IPS-NIHi7 (cell line): ENCODE results near the gene C1QTNF1.
"Not testable (repeated sequence)": the region's sequence is repeated elsewhere in the genome, so short reads cannot be mapped to it uniquely, and the experiment has no call there.

Source experiments
- DNase-seq: peaks from one replicate; pipeline ENCODE4 v3.0.0; 2012; ENCODE audit warnings: mixed read lengths; ENCODE audit errors: extremely low spot score

Gene C1QTNF1

DNA sequence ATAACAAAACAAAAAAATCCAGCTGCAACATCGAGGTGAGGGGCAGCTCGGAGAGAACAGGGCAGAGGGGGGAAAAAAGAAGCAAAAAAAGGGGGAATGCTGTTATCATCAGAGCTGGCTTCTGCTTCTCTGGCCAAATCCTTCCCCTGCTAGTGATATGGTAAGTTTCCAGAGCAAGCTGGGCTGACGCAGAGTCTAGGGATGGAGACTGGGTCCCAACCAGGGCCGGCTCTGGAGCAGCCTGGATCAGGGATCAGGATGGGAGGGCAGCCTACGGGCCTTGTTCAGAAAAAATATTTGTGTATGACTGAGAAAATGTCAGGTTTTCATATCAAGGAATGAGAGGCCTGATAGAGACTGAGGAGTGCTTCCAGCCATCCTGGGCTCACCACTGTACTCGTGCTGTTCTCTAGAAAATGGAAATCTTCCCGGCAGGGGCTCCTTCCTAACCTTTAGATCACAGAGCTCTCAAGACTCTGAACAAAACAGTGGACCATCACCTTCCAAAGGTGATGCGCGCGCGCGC lies 726 bp upstream of the C1QTNF1 start:
- no peak for DNase-seq

DNA sequence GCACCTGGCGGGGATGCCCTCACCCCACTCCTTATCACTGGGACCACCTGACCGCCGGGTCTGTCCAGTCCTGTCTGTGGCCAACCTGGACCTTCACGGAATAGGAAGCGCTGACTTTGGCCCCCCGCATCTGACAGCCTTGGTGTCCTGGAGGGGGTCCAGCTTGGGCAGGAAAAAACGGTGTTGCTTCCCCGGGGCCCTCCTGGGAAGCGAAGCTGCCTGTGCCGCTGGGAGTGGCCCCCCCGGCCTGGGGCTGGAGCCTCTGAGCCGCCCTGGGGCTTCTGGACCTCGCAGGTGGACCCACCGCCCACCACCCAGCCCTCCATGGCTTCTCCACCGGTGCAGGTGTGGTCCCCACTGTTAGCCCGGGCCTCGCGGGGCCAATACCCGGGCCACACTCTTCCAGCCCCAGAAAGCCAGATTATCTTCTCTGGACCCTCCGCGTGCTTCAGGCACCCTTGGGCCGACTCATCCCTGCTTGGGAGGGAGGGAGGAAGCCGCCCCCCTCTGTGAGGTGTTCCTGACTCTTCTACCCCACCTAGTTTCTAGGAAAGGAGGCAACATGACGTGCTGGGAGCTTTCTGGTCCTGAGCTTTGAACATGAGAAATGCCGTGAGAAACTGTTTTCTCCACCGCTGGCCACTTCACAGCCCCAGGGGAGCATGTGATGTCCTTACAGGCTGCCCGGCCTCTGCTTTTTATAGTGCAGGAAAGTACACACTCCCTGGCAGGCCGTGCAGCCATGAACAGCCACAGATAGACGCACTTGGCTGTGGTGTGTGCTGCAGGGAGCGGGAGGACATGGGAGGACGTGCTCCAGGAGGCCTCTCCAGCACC lies 1.1 kb downstream of the C1QTNF1 start:
- DNase-seq, result no peak

DNA sequence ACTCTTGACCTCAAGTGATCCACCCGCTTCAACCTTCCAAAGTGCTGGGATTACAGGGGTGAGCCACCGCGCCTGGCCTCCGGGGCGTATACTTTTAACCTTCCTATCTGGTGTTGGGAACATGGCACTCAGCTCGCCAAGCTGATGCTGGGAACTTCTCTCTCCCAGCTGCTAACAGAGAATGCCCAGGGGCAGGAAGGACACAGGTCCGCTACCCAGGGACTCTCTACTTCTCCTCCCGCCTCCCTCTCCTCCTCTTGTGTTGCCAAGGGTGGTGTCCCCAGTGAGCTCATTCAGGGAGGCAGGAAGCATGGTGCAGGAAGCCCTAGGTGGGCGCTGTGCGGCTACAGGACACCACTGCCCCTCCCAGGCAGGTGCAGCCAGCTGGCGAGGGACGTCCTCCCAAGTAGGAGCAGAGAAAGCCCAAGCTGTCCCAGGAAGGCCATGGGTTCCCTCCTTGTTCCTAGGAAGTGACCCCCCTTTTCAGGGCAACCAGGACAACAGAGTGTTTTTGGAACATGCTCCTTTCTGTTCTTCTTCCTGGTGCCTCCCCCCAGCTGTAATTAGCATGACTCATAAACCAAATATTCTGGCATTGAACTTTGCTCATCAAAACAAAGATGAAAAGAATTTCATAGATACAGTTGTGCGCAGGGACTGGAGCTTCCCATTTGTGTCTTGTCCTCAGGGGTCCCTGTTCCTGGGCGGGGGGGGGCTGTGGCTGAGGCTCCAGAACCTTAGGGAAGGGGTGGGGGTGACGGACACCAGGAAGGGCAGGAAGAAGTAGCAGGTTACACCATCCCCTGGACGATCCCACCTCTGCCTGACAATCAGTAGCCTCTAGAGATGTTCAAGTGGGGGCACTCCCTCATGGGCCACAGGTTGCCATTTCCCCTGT lies 2.7 kb downstream of the C1QTNF1 start:
- no peak for DNase-seq

DNA sequence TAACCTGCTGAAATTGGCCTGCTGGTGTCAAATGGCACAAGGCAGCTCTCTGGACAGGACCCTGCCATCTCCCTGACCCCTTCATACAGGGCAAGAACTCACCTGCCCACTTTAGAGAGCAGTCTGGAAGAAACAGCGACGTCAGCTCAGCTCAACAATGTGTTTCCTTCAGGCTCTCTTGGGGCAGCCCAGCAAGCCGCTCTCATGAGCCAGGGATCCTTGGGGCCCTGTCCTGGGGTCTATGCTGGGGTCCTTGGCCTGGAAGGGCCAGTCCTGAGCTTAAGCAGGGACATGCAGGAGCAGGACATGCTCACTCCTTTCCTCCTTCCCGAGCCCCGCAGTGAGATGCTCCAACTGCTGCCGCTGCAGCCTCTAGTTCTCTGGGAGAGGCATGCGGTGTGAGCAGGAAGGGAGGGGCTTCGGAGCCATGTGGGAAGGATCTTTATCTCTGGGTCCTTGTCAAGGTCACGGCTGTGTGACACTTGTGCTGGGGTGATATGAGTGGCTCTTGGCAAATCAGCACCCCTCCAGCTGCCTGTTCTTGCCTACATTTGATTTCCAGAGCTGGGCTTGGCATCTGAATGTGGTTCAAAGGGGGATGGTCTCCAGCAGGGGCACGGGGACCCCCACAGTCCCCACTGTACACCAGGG lies 3.4 kb downstream of the C1QTNF1 start:
- DNase-seq, result no peak

DNA sequence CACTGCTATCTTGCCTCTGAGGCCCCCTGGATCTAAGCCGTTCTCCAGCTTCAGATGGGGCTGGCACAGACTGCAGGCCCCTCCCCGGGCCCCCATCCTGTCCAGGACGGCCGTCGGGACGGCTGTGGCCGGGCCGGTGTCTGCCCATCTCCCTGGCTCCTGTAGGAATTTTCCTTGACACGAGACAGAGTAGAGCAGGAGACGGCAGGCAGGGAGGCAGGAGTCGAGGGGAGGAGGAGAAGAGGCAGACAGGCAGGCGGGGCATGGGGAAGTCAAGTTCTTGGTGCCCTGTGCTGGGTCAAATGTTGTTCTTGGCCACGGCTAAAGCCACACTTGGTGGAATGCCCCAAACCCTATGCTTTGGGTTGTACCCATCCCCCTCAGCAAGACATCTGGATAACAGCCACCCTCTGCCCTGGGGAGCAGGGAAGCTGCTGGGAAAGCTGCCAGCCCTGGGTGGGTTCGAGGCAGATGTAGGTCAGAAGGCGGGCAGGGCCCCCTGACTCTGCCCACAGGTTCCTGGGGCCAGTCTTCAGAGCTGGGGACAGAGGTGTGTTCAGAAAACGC lies 4.0 kb downstream of the C1QTNF1 start:
- DNase-seq, result no peak

DNA sequence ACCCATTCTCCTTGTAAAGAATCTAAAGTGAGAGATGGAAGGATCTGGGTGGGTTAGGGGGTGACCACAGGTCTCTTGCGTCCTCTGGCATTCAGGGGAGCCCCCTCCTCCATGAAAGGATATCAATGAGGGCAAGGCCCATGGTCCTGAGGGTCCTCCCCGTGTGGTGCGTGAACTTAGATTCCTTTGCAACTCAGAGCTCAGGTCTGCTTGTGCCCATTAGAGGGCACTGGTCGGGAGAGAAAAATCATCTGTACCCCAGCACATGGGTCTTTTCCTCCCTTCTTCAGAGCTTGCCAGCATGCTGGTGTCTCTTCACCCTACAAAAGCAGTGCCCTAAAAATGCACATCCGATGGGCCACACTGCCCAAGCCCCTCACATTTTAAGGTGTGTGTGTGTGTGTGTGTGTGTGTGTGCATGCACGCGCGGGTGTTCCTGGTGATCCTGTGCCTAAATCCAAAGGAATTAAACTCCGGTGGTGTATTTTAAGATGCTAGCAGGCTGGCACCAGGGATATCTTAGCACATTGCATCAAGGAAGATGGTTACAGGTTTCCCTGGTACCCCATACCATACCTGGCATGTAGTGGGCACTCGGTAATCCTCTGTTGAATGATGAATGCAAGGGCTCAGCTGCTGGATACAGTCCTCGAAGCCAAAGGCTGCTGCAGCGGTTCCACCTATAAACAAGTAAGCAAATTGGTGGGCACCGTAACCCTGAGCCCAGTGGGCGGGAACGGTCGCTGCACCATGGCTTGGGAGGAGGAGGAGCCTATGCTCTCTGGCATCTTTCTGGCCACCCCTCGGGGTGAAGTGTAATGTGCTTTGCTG lies 4.7 kb downstream of the C1QTNF1 start:
- no peak for DNase-seq

DNA sequence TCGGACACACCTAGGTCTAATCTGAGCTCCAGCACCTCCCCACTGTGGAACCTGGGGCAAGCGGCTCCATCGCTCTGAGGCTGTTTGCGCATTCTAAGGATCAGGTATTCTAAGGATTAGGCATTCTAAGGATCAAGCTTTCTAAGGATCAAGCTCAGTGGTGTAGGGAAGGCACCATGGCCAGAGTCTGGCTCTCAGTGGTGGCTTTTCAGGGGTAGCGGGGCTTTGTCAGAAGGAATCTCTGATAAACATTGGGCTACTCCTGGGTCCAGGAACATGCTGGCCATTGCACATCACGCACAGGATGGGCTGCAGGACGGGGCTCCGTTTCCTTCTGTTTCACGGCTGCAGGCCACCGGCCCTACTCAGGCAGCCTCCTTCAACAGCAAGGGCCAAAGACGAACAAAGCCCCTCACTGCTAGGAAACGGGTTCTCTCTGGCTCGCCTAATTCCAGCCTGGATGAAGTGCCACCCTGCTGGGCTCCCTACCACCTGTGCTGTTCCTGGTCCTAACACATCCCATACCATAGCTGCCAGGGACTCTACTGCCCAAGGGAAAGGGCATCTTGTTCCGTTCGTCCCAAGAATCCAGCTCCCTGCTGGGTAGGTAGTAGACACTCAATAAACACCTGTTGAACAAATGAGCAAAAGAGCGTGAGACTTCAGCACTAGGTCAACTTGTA lies 5.5 kb downstream of the C1QTNF1 start:
- DNase-seq, result no peak

DNA sequence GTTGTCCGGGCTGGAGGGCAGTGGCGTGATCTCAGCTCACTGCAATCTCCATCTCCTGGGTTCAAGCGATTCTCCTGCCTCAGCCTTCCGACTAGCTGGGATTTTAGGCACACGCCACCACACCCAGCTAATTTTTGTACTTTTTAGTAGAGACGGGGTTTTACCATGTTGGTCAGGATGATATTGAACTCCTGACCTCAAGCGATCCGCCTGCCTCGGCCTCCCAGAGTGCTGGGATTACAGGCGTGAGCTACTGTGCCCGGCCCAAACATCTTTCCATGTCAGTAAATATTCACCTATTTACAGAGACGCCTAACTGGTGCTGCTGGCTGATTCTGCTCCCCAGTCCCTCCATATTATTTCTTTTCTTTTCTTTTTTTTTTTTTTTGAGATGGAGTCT lies 6.7 kb downstream of the C1QTNF1 start:
- not testable (repeated sequence) for DNase-seq

DNA sequence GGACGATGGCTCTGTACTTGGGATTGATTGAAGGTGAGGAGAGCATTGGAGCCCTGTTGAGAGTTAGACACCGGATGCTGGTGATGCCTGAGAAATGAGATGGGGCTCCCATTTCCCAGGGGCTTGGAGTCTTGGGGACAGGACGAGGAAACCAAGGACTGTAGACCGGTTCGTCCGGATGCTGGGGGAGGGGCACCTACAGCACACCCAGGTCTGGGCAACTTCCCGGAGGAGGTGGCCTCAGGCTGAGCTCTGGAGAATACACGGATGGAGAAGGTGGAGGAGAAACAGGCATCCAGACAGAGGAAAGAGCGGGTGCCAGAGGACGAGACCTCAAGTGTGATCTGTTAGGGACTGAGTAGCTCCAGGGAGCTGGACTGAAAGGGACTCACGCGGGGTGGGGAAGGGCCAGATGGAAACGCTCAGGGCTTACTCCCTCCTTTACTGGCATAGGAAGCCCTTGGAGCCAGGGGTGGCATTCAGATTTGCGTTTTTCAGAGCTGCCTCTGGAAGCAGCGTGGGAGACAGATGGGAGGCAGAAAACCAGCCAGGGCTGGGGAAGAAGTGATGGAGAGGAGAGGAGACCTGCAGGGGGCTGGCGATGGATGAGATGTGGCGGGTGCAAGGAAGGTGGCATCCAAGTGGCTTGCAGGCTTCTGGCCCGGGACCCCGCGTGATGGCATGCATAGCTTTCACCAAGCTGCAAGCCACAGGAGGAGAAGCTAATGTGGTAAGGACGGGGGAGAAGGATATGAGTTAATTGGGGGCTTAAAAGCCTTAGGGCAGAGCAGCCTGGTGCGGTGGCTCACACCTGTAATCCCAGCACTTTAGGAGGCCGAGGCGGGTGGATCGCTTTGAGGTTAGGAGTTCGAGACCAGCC lies 8.3 kb downstream of the C1QTNF1 start:
- DNase-seq, result no peak

DNA sequence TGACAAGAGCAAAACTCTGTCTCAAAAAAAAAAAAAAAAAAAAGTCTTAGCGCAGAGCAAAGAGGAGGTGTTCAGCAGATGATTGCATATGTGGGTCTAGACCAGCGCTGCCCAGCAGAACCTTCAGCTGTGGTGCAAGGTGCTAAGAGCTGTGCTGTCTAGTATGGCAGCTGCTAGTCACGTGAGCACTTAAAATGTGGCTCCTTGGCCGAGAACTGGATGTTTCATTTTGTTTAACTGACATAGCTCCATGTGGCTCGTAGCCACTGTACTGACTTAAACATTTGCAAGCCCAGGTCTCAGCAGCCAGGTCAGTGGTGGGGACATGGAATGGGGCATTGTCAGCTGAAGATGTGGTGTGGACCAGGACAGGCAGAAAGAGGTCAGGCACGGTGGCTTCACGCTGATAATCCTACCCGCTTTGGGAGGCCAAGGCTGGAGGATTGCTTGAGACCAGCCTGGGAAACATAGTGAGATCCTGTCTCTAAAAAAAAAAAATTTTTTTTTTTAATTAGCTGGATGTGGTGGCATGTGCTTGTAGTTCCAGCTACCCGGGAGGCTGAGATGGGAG lies 9.2 kb downstream of the C1QTNF1 start:
- no peak for DNase-seq

DNA sequence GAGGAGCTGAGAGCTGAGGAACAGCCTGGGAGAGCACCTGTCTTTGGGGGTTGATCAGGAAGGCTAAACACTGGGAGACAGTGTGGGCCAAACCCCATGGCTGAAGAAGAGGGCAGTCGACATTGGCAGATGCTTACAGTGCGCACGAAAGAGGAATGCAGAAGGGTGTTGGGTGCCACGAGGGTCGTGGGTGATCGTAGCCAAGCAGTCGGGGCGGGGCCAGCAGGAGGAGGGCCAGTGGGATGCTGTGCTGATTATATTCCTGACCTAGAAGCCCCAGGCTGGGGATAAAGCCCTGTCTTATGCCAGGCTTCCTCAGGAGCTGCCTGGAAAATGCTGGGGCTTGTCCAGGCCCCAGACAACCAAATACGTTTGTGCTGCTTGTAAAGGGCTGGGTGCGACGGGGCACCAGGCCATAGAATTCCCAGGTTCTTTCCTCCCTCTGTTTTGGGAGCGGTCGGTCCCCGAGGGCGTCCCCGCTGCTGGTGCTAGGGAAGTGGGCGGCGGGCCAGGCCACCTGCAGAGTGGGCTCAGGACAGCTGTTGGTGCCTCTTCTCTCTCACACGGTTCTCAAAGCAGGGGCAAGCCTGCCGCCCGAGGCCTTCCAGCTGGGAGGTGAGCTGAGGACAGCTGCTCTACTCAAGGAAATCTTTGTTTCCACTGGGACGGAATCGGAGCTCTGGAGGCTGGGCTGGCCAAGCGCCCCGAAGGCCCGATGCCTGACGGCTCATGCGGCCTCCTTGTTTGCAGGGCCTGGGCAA lies 10.0 kb downstream of the C1QTNF1 start:
- DNase-seq, result no peak

DNA sequence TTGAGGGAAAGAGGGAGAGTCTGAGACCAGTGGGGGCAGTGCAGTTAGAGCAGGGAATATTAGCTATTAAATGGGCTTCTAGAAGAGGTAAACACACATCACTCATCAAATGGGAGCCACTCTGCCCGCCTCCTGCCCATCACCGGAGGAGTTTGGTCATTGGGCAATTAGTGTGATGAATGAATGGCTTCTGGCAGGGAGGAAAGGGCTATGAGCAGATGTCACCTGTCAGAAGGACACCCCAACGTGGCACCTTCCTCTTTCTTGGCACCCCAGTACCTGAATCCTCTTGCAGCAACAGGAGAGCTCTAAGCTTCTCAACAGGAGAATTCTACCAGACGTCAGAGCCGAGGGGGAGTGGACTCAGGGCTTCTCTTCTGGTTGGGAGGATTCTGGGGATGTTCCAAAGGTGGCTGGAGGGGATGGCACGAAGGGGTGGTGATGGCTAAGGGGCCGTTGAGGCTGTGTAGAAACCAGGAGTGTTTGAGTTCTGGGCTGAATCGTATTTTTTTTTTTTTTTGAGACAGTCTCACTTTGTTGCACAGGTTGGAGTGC lies 11.0 kb downstream of the C1QTNF1 start:
- DNase-seq, result no peak

DNA sequence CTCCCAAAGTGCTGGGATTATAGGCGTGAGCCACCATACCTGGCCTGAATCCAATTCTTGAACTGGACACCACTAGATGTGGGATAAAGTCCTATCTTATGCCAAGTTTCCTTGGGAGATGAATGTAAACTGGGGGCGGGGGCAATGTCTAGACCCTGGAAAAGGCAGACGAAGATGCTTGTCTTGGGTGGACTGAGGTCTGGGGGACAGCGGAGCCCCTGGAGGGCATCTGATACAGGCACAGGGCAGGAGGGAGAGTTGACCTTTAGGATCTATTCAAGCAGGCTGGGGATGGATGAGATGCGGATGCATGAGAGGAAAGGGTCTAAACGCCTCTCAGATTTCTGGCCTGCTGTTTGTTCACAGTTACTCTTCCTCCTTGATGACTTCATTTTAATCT lies 11.7 kb downstream of the C1QTNF1 start:
- DNase-seq, result no peak

DNA sequence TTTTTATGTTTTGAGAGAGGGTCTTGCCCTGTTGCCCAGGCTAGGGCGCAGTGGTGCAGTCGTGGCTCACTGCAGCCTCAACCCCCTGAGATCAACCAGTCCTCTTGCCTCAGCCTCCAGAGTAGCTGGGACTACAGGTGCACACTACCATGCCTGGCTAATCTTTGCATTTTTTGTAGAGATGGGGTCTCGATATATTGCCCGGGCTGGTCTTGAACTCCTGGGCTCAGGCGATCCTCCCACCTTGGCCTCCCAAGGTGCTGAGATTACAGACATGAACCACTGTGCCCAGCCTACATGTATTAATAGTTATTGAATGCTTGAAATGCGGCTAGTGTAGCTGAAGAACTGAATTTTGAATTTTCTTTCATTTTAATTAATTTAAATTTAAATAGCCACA lies 12.2 kb downstream of the C1QTNF1 start:
- no peak for DNase-seq

DNA sequence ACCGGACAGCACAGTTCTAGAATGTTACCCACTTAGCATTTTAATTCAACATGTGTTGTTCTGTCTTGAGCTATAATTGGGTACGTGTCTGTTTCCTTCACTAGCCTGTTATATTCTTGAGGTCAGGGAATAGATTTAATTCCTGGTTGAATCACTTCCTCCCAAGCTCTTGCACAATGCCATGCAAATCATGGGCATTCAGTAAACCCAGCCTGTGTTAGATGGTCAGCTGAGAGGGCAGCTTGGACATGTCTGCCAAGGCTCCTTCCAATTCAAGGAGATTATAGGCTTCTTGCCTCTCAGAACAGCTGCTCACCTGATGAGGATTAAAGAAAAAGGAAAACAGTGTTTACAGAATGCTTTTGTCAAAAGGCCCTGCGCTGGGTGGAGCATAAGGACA lies 12.6 kb downstream of the C1QTNF1 start:
- no peak for DNase-seq

DNA sequence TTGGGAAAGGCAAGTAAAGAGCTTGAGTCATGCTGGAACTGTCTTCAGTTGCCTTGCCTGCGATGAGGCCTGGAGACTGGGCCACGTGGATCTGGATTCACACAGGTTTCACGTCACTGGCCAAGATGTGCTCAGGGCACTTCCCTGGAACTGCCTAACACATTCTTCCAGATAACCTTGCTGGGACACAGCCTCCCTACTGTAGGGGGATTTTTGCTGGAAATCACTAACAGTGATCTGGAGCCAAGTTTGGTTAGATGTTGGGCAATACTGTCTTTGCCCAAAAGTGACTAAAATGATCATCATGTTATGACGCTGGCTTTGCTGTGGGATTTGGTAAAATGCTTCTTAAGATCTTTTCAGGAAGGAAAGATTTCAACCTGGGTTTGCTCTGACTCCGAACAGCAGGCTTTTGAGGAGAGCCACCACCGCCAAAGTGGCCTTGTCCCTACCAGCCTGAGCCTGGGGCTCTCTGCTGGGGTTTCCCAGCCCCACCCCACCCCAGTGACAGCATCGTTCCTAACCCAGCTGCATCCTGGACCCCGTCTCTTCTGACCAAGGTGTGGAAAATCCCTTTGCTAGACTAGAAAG lies 14.7 kb downstream of the C1QTNF1 start:
- no peak for DNase-seq

DNA sequence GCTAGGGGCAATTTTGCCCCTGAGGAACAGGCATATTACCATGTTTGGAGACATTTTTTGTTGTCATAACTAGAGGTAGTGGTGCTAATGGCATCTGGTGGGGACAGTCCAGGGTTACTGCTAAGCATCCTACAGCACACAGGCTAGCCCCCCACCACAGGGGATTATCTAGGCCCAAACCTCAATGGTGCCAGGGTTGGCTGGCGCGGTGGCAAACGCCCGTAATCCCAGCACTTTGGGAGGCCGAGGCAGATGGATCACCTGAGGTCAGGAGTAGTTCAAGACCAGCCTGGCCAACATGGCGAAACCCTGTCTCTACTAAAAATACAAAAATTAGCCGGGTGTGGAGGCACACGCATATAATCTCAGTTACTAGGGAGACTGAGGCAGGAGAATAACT lies 15.2 kb downstream of the C1QTNF1 start:
- no peak for DNase-seq

DNA sequence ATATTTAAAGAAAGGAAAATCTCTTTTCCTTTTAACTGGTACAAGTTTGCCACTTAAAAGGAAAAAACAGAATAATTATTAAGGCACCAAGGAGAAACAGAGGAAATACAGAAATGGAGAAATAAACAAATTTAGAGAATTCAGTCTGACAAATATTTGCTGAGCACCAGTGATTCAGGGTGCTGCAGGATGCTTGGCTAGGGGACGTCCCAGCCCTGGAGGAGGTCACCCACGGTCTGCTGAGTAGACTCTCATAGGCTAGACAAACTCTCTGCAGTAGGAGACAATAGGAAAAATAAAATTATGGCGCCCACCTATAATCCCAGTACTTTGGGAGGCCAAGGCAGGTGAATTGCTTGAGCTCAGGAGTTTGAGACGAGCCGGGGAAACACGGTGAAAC lies 15.9 kb downstream of the C1QTNF1 start:
- no peak for DNase-seq
